Thyroid gland (tissue), 4 donors: ENCODE data around the gene COTL1. TPM values are rescaled to one million over a fixed set of nuclear protein-coding genes. Genes with fewer than 3 reads are reported as not detected.

Experiments used
- DNase-seq, 2 donors: peaks; one replicate each; pipeline ENCODE4 v3.0.0-alpha.2; 2019
- H3K27ac ChIP-seq, 3 donors: fragments of 200-600 bp; sonication (generic); 1 replicate in 2 of 3; 2 replicates in 1 of 3; pipeline ENCODE4 v1.5.1; 2016 to 2019; ENCODE audit warnings: mild to moderate bottlenecking in 1 of 3, moderate library complexity in 1 of 3
- H3K27me3 ChIP-seq: fragments of 200-600 bp; sonication (generic); one replicate; pipeline ENCODE4 v1.5.1; 2019
- H3K36me3 ChIP-seq, 2 donors: fragments of 200-600 bp; sonication (generic); one replicate each; pipeline ENCODE4 v1.5.1; 2016 to 2019
- H3K4me1 ChIP-seq, 2 donors: fragments of 200-600 bp; sonication (generic); one replicate each; pipeline ENCODE4 v1.5.1; 2017 to 2019
- H3K4me3 ChIP-seq, 3 donors: fragments of 200-600 bp; sonication (generic); replicated peaks in 1 of 3; 1 replicate in 2 of 3; 2 replicates in 1 of 3; pipeline ENCODE4 v1.5.1; 2016; ENCODE audit warnings: mild to moderate bottlenecking in 1 of 3
- H3K9me3 ChIP-seq: fragments of 200-600 bp; sonication (generic); one replicate; pipeline ENCODE4 v1.5.1; 2017
- CTCF ChIP-seq, 6 experiments: fragments of 200-600 bp in 3 of 6; fragments of 450-650 bp in 3 of 6; sonication (generic) in 3 of 6; IDR thresholded peaks; one replicate each; pipeline ENCODE4 v1.5.1; 2016 to 2019; ENCODE audit warnings: antibody characterized with exemption in 6 of 6, mild to moderate bottlenecking in 2 of 6, inconsistent platforms in 1 of 6, moderate library complexity in 1 of 6
- POLR2A ChIP-seq, 2 donors: fragments of 450-650 bp; IDR thresholded peaks; one replicate each; pipeline ENCODE4 v1.6.1; 2017; ENCODE audit warnings: antibody characterized with exemption in 2 of 2, mild to moderate bottlenecking in 2 of 2, moderate library complexity in 1 of 2
- WGBS, 2 donors: methylation state at CpG; one replicate each; pipeline ENCODE4 v1.1.5; 2017; 5-methylcytosine and 5-hydroxymethylcytosine counted together
- intact Hi-C: fragments of 100-400 bp; cut with DNase I; formaldehyde crosslinking; loops from one replicate; pipeline ENCODE4 v1.15.1; 2023
- total RNA-seq, 4 donors: library from RNA; depleted of rRNA; stranded (reverse); fragments of >200 nt; gene quantifications; one replicate each; pipeline ENCODE4 v1.2.3, GENCODE V29; 2016

The COTL1 gene
- total RNA-seq, 4 donors from 2014 or later = 26.0 to 39.7 (median 31.4) TPM

- Histone ChIP-seq H3K36me3 (no peaks in the 10 kb centered on the region), H3K4me3 (no peak overlapping the region), H3K4me1 (peaks cover 23 to 34% of the 10 kb centered on the region in 2 donors), H3K27ac (no peak overlapping the region), H3K27me3 (no peaks in the 10 kb centered on the region), H3K9me3 (no peaks in the 10 kb centered on the region)
- WGBS, 2 donors = 94 to 98% methylated on average over 3 of the region's 3 CpGs
- TF ChIP-seq CTCF (IDR thresholded peaks at IDR 0.05) (no peak), POLR2A (IDR thresholded peaks at IDR 0.05) (no peak)
- DNase-seq = no peak
- intact Hi-C loops = no loop called here
Observed at GRCh38 chr16:84614623-84614967, 3.3 kb downstream of the COTL1 start.

GRCh38 chr16:84614073-84614459 lies 3.8 kb downstream of the COTL1 start:
- 72 to 93% methylated on average over 12 of the region's 12 CpGs for WGBS, 2 donors
- DNase-seq = no peak
- no peak for TF ChIP-seq CTCF (IDR thresholded peaks at IDR 0.05)
- TF ChIP-seq POLR2A (IDR thresholded peaks at IDR 0.05) = no peak
- Histone ChIP-seq H3K4me3 (no peak overlapping the region), H3K36me3 (no peaks in the 10 kb centered on the region), H3K4me1 (peaks cover 23 to 32% of the 10 kb centered on the region in 2 donors), H3K27me3 (no peaks in the 10 kb centered on the region), H3K27ac (no peak overlapping the region), H3K9me3 (no peaks in the 10 kb centered on the region)
- intact Hi-C loops = no loop called here

- Histone ChIP-seq H3K4me3 (no peak overlapping the region), H3K36me3 (no peaks in the 10 kb centered on the region), H3K27ac (no peak overlapping the region), H3K4me1 (peaks cover 23 to 28% of the 10 kb centered on the region in 2 donors), H3K27me3 (no peaks in the 10 kb centered on the region), H3K9me3 (no peaks in the 10 kb centered on the region)
- 87 to 91% methylated on average over 7 of the region's 7 CpGs for WGBS, 2 donors
- intact Hi-C loops = no loop called here
- no peak for DNase-seq
- TF ChIP-seq POLR2A (IDR thresholded peaks at IDR 0.05) (no peak), CTCF (IDR thresholded peaks at IDR 0.05) (no peak)
Observed at GRCh38 chr16:84613408-84614072, 4.3 kb downstream of the COTL1 start.

- 97 to 98% methylated on average over 7 of the region's 7 CpGs for WGBS, 2 donors
- no peaks in the 10 kb centered on the region for H3K9me3 ChIP-seq
- H3K27me3 ChIP-seq = no peaks in the 10 kb centered on the region
- peaks cover 23 to 26% of the 10 kb centered on the region in 2 donors for H3K4me1 ChIP-seq
- TF ChIP-seq CTCF (IDR thresholded peaks at IDR 0.05) (no peak), POLR2A (IDR thresholded peaks at IDR 0.05) (no peak)
- intact Hi-C loops = no loop called here
- H3K4me3 ChIP-seq = no peak overlapping the region
- DNase-seq = no peak
- H3K27ac ChIP-seq = no peak overlapping the region
- H3K36me3 ChIP-seq = no peaks in the 10 kb centered on the region
Observed at GRCh38 chr16:84612686-84613085, 5.2 kb downstream of the COTL1 start.

GRCh38 chr16:84611041-84611440 lies 6.8 kb downstream of the COTL1 start:
- H3K27me3 ChIP-seq = no peaks in the 10 kb centered on the region
- TF ChIP-seq POLR2A (IDR thresholded peaks at IDR 0.05) (no peak), CTCF (IDR thresholded peaks at IDR 0.05) (no peak)
- peak overlapping the region in 1 of 3 donors; percentile 4 for H3K27ac ChIP-seq
- intact Hi-C loops = no loop called here
- H3K4me1 ChIP-seq = peaks cover 17 to 29% of the 10 kb centered on the region in 2 donors
- no peaks in the 10 kb centered on the region for H3K36me3 ChIP-seq
- no peak overlapping the region for H3K4me3 ChIP-seq
- DNase-seq = no peak
- no peaks in the 10 kb centered on the region for H3K9me3 ChIP-seq
- WGBS, 2 donors = 20 to 46% methylated on average over 4 of the region's 4 CpGs
